CD8-positive, alpha-beta memory T cell (primary cell): Measurements from ENCODE around the gene CRIP2. TPM values are rescaled to one million over a fixed set of nuclear protein-coding genes. Genes with fewer than 3 reads are reported as not detected.

Experiments
- CTCF ChIA-PET: fragments of 350-600 bp; sonication (Branson Sonifier 250); formaldehyde crosslinking; loops from one replicate; lab custom pipeline; 2021; ENCODE audit warnings: antibody characterized with exemption; lab: Charles Lee
- POLR2A ChIA-PET: fragments of 350-600 bp; sonication (Branson Sonifier 250); formaldehyde crosslinking; loops from one replicate; lab custom pipeline; 2021; ENCODE audit warnings: antibody characterized with exemption; lab: Charles Lee
- DNase-seq, 5 donors: peaks; one replicate each; pipeline versions ENCODE4 v3.0.0 to v3.0.0-alpha.2; 2020 to 2022; ENCODE audit warnings: mixed read lengths in 1 of 5
- H3K27ac ChIP-seq: one replicate; pipeline ENCODE4 v1.7.0; 2013; ENCODE audit warnings: low read depth, mild to moderate bottlenecking, low read length, moderate library complexity
- H3K27me3 ChIP-seq: 2 replicates; pipeline ENCODE4 v1.7.0; 2013; ENCODE audit warnings: low read length, mild to moderate bottlenecking; ENCODE audit not compliant: insufficient read depth, poor library complexity, severe bottlenecking
- H3K36me3 ChIP-seq: 2 replicates; pipeline ENCODE4 v1.7.0; 2013; ENCODE audit warnings: mild to moderate bottlenecking, low read length, moderate library complexity; ENCODE audit not compliant: insufficient read depth
- H3K4me1 ChIP-seq: 2 replicates; pipeline ENCODE4 v1.7.0; 2013; ENCODE audit warnings: mild to moderate bottlenecking, low read length, moderate library complexity; ENCODE audit not compliant: insufficient read depth
- H3K4me3 ChIP-seq: 2 replicates; pipeline ENCODE4 v1.7.0; 2013; ENCODE audit warnings: mild to moderate bottlenecking, low read length
- H3K9me3 ChIP-seq: 2 replicates; pipeline ENCODE4 v1.7.0; 2013; ENCODE audit warnings: mild to moderate bottlenecking, low read length
- H3K27ac Mint-ChIP-seq, 8 donors: one replicate each; pipeline ENCODE4 v1.8.0; 2020 to 2021; ENCODE audit warnings: mixed read lengths in 8 of 8, mild to moderate bottlenecking in 6 of 8, inconsistent platforms in 3 of 8, moderate library complexity in 3 of 8
- H3K27me3 Mint-ChIP-seq, 2 donors: one replicate each; pipeline ENCODE4 v1.8.0; 2020 to 2021; ENCODE audit warnings: mixed read lengths in 2 of 2, mild to moderate bottlenecking in 1 of 2, moderate library complexity in 1 of 2
- H3K36me3 Mint-ChIP-seq, 3 donors: one replicate each; pipeline ENCODE4 v1.8.0; 2020 to 2021; ENCODE audit warnings: mixed read lengths in 3 of 3, inconsistent platforms in 1 of 3, mild to moderate bottlenecking in 1 of 3
- H3K4me1 Mint-ChIP-seq, 3 donors: one replicate each; pipeline ENCODE4 v1.8.0; 2020 to 2021; ENCODE audit warnings: mixed read lengths in 3 of 3, inconsistent platforms in 1 of 3, mild to moderate bottlenecking in 1 of 3
- H3K4me3 Mint-ChIP-seq, 7 donors: one replicate each; pipeline ENCODE4 v1.8.0; 2020 to 2021; ENCODE audit warnings: mixed read lengths in 7 of 7, mild to moderate bottlenecking in 6 of 7, moderate library complexity in 4 of 7, inconsistent platforms in 2 of 7
- H3K9me3 Mint-ChIP-seq, 5 donors: one replicate each; pipeline ENCODE4 v1.8.0; 2020 to 2022; ENCODE audit warnings: mixed read lengths in 5 of 5, mild to moderate bottlenecking in 3 of 5, moderate library complexity in 2 of 5, inconsistent platforms in 1 of 5
- polyA plus RNA-seq: library from polyadenylated mRNA; unstranded; fragments of 300-500 nt; fragmentation: Illumina TruSeq; gene quantifications from one replicate; pipeline ENCODE4 v1.2.3, GENCODE V29; 2021
- total RNA-seq, 2 experiments: library from RNA; stranded (reverse); gene quantifications; one replicate each; pipeline ENCODE4 v1.2.3, GENCODE V29; 2021

The CRIP2 gene
- total and polyA plus RNA-seq, 3 experiments from 2014 or later, result 2.7 to 31.5 (median 4.5) TPM

- no peak overlapping the region for H3K27ac ChIP-seq
- Mint-ChIP-seq H3K4me3 (peak overlapping the region in 2 of 7 donors; percentile 49 to 78), H3K27me3 (peaks cover 0 to 5% of the 10 kb centered on the region in 2 donors), H3K36me3 (peaks cover 0 to 18% (median 0%) of the 10 kb centered on the region in 3 donors), H3K27ac (peak overlapping the region in 5 of 8 donors; percentile 60 to 83 (median 75)), H3K4me1 (peaks cover 6 to 31% (median 13%) of the 10 kb centered on the region in 3 donors), H3K9me3 (no peaks in the 10 kb centered on the region)
- POLR2A ChIA-PET, result interaction anchor here (1.0 kb wide), 1 partner anchor 122 kb away, joined by 3 read pairs; no protein-coding TSS in a partner anchor
- DNase-seq, result peak in 2 of 5 donors; percentile 2 to 54
- no peaks in the 10 kb centered on the region for H3K36me3 ChIP-seq
- H3K27me3 ChIP-seq, result no peaks in the 10 kb centered on the region
- CTCF ChIA-PET, result interaction anchor here (1.5 to 5.8 kb wide), 3 partner anchors 12 to 121 kb away, joined by 7 to 135 read pairs (median 7); no protein-coding TSS in a partner anchor
- peaks cover 19% of the 10 kb centered on the region for H3K4me1 ChIP-seq
- no peak overlapping the region for H3K4me3 ChIP-seq
- no peaks in the 10 kb centered on the region for H3K9me3 ChIP-seq
Observed at GRCh38 chr14:105492971-105493871, 18.6 kb downstream of the CRIP2 start.

- Mint-ChIP-seq H3K9me3 (no peaks in the 10 kb centered on the region), H3K36me3 (peaks cover 0 to 18% (median 0%) of the 10 kb centered on the region in 3 donors), H3K4me1 (peaks cover 6 to 23% (median 11%) of the 10 kb centered on the region in 3 donors), H3K27me3 (peaks cover 0 to 5% of the 10 kb centered on the region in 2 donors), H3K27ac (peak overlapping the region in 2 of 8 donors; percentile 50 to 75), H3K4me3 (peak overlapping the region in 1 of 7 donors; percentile 70)
- no peaks in the 10 kb centered on the region for H3K27me3 ChIP-seq
- no peak overlapping the region for H3K27ac ChIP-seq
- peak in 2 of 5 donors; percentile 6 to 49 for DNase-seq
- H3K9me3 ChIP-seq, result no peaks in the 10 kb centered on the region
- no peak overlapping the region for H3K4me3 ChIP-seq
- POLR2A ChIA-PET, result interaction anchor here (1.0 kb wide), 1 partner anchor 123 kb away, joined by 3 read pairs; no protein-coding TSS in a partner anchor
- CTCF ChIA-PET, result interaction anchor here (5.8 kb wide), 1 partner anchor 13 kb away, joined by 135 read pairs; no protein-coding TSS in a partner anchor
- H3K4me1 ChIP-seq, result peaks cover 10% of the 10 kb centered on the region
- H3K36me3 ChIP-seq, result no peaks in the 10 kb centered on the region
Observed at GRCh38 chr14:105493921-105494605, 19.4 kb downstream of the CRIP2 start.

DNA sequence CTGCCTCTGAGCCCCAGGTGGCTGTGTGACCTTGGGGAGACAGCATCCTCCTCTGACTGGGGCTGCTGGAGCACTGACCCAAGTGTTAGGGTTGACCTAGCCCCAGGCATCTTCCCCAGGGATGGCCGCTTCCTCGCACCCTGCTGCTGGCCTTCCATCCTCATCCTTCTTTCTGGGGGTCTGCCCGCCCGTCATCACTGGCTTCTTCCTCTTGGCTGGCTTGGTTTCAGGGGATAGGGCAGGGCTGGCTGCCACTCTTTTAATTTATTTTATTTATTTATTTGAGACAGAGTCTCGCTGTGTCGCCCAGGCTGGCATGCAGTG, 19.9 kb downstream of the CRIP2 start:
- POLR2A ChIA-PET, result no interaction called here
- Mint-ChIP-seq H3K27me3 (peaks cover 0 to 4% of the 10 kb centered on the region in 2 donors), H3K9me3 (no peaks in the 10 kb centered on the region), H3K36me3 (peaks cover 0 to 13% (median 0%) of the 10 kb centered on the region in 3 donors), H3K4me3 (peak overlapping the region in 1 of 7 donors; percentile 70), H3K4me1 (peaks cover 3 to 18% (median 6%) of the 10 kb centered on the region in 3 donors), H3K27ac (peak overlapping the region in 1 of 8 donors; percentile 75)
- DNase-seq, result no peak
- no peaks in the 10 kb centered on the region for H3K36me3 ChIP-seq
- no peaks in the 10 kb centered on the region for H3K27me3 ChIP-seq
- no peak overlapping the region for H3K27ac ChIP-seq
- CTCF ChIA-PET, result no interaction called here
- H3K9me3 ChIP-seq, result no peaks in the 10 kb centered on the region
- H3K4me1 ChIP-seq, result peaks cover 5% of the 10 kb centered on the region
- H3K4me3 ChIP-seq, result no peak overlapping the region

DNA sequence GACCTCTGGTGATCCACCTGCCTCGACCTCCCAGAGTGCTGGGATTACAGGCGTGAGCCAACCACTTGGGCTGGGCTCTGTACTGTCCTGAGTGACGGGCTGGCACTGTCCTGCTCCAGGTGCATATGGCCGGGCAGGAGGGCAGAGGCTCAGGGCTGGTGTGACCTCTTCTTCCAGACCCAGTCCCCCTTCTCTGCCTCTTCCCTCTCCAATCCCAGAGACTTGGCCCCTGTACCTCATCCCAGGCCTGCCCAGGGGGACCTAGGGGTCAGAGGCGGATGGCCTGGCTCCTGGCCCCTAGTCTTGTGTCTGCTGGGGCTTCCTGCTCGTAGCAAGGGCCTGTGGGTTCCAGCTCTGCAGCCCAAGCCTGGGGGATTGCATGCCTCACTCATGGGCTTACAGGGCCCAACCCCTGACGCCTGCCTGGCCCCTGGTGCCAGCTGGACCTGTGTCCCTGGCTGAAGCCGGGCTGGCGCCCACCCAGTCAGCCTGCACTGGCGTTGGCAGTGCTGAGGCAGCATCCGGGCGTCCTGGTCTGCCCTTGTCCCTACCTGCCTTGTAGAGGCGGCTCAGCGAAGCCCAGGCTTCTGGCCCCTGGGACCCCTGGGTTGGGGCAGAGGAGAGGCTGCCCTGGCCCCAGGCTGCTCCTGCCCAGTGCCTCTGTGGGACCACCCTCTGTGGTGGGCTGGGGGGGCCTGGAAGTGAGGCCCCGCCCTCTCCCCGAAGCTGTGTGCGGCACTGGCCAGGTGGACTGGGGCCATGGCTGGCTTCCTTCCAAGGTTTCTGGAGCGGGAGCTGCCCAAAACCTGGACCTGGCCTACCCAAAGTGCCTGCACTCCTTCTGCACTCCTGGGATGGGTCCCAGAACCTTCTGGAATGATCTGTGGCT, 20.7 kb downstream of the CRIP2 start:
- H3K27me3 Mint-ChIP-seq, result peaks cover 0 to 5% of the 10 kb centered on the region in 2 donors
- H3K27ac Mint-ChIP-seq, result peak overlapping the region in 1 of 8 donors; percentile 75
- H3K9me3 Mint-ChIP-seq, result no peaks in the 10 kb centered on the region
- H3K9me3 ChIP-seq, result no peaks in the 10 kb centered on the region
- no peaks in the 10 kb centered on the region for H3K36me3 ChIP-seq
- H3K27me3 ChIP-seq, result no peaks in the 10 kb centered on the region
- CTCF ChIA-PET, result no interaction called here
- H3K4me1 Mint-ChIP-seq, result peaks cover 0 to 15% (median 5%) of the 10 kb centered on the region in 3 donors
- no peak overlapping the region for H3K4me3 ChIP-seq
- peak in 1 of 5 donors; percentile 46 for DNase-seq
- H3K36me3 Mint-ChIP-seq, result peaks cover 0 to 12% (median 0%) of the 10 kb centered on the region in 3 donors
- H3K4me3 Mint-ChIP-seq, result no peak overlapping the region
- POLR2A ChIA-PET, result no interaction called here
- H3K27ac ChIP-seq, result no peak overlapping the region
- H3K4me1 ChIP-seq, result peaks cover 5% of the 10 kb centered on the region

- Histone ChIP-seq H3K9me3 (no peaks in the 10 kb centered on the region), H3K4me1 (peaks cover 5% of the 10 kb centered on the region), H3K27ac (no peak overlapping the region), H3K4me3 (no peak overlapping the region), H3K27me3 (no peaks in the 10 kb centered on the region), H3K36me3 (no peaks in the 10 kb centered on the region)
- ChIA-PET POLR2A (no interaction called here), CTCF (no interaction called here)
- H3K4me3 Mint-ChIP-seq, result peak overlapping the region in 1 of 7 donors; percentile 65
- peaks cover 0 to 10% (median 2%) of the 10 kb centered on the region in 3 donors for H3K4me1 Mint-ChIP-seq
- no peaks in the 10 kb centered on the region for H3K9me3 Mint-ChIP-seq
- peak in 1 of 5 donors; percentile 47 for DNase-seq
- peak overlapping the region in 3 of 8 donors; percentile 11 to 74 (median 47) for H3K27ac Mint-ChIP-seq
- H3K27me3 Mint-ChIP-seq, result peaks cover 0 to 5% of the 10 kb centered on the region in 2 donors
- peaks cover 0 to 12% (median 0%) of the 10 kb centered on the region in 3 donors for H3K36me3 Mint-ChIP-seq
Observed at GRCh38 chr14:105495990-105496830, 21.6 kb downstream of the CRIP2 start.

DNA sequence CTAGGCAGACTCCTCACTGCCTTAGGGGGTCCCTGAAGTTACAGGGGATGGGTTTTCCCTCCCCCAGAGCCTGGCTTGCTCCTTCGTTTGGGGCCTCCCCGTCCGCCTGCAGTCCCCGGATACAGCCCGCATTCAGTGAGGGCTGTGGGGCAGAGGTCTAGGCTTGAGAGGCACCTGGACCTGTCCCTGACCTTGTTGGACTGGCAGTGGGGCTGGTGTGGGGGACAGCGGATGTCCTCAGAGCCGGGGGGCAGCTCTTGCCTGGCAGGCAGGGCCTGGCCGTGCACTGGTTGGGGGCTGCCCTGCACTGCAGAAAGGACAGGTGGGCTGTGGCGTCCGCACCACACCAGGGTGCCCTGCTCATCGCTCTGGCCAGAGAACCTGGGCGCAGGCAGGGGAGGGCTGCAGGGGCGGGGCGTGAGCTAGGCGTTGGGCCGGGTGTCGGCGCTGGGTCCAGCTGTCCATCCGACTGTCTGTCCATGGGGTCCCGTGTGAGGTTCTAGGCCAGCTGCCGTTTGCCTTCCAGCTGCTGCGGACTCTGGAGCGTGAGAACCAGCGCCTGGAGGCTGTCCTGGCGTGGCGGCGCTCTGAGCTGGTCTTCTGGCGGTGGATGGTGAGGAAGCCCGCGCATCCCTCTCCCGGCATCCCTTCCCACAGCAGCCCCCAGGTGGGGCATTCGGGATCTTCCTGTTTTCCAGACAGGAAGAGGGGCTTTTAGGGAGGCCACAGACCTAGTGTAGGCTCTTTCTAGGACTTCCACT, 22.4 kb downstream of the CRIP2 start:
- Histone ChIP-seq H3K36me3 (no peaks in the 10 kb centered on the region), H3K4me1 (peaks cover 1% of the 10 kb centered on the region), H3K27me3 (no peaks in the 10 kb centered on the region), H3K9me3 (no peaks in the 10 kb centered on the region), H3K27ac (no peak overlapping the region), H3K4me3 (no peak overlapping the region)
- H3K4me3 Mint-ChIP-seq, result peak overlapping the region in 1 of 7 donors; percentile 42
- DNase-seq, result peak in 1 of 5 donors; percentile 46
- H3K36me3 Mint-ChIP-seq, result peaks cover 0 to 10% (median 0%) of the 10 kb centered on the region in 3 donors
- H3K9me3 Mint-ChIP-seq, result no peaks in the 10 kb centered on the region
- ChIA-PET CTCF (no interaction called here), POLR2A (no interaction called here)
- peaks cover 0 to 5% of the 10 kb centered on the region in 2 donors for H3K27me3 Mint-ChIP-seq
- H3K27ac Mint-ChIP-seq, result peak overlapping the region in 1 of 8 donors; percentile 74
- peaks cover 0 to 5% (median 0%) of the 10 kb centered on the region in 3 donors for H3K4me1 Mint-ChIP-seq
